HCT116 (cell line): ENCODE data around the gene DYNC1LI1. TPM values are rescaled to one million over a fixed set of nuclear protein-coding genes. Genes with fewer than 3 reads are reported as not detected.

Source experiments
- ATAC-seq: fragments of 200-7000 bp; cut with Tn5 transposase; 2 replicates; pipeline ENCODE4 v1.9.1; 2020; ENCODE audit warnings: mild to moderate bottlenecking, moderate library complexity
- BruUV-seq: library from RNA; stranded (reverse); fragments of 400-500 nt; replicated peaks from 2 replicates; lab custom pipeline; 2021; lab: Mats Ljungman, UMichigan
- CTCF ChIA-PET: fragments of 300-600 bp; sonication (Branson Sonifier 250); formaldehyde crosslinking; loops from one replicate; lab custom pipeline; 2021; ENCODE audit warnings: antibody characterized with exemption; lab: Charles Lee
- POLR2A ChIA-PET: fragments of 300-600, 350-600 bp; sonication (Branson Sonifier 250); formaldehyde crosslinking; loops from one replicate; lab custom pipeline; 2021; ENCODE audit warnings: antibody characterized with exemption; lab: Charles Lee
- RAD21 ChIA-PET, 2 experiments: fragments of 300-600 bp; sonication (Branson Sonifier 250); formaldehyde crosslinking; loops; one replicate each; lab custom pipeline; 2023; ENCODE audit warnings: low total read pairs in 2 of 2; ENCODE audit not compliant: uncharacterized antibody in 2 of 2, unreplicated experiment in 2 of 2, low non-redundant PET in 1 of 2; lab: Charles Lee
- DNase-seq: peaks from one replicate; pipeline ENCODE4 v3.0.0-alpha.2; 2010; ENCODE audit warnings: low read depth, low spot score
- H2AFZ ChIP-seq: fragments of 200-600 bp; shearing (Covaris generic), sonication (generic); 2 replicates; pipeline ENCODE4 v1.6.1; 2017; ENCODE audit warnings: low read depth, mixed run types, mixed read lengths, antibody characterized with exemption, low read length; ENCODE audit not compliant: poor library complexity, severe bottlenecking
- H3K27ac ChIP-seq: 2 replicates; pipeline ENCODE4 v1.5.1; 2012; ENCODE audit warnings: low read depth, low read length
- H3K27me3 ChIP-seq: fragments of 200-600 bp; sonication (generic); 2 replicates; pipeline ENCODE4 v1.6.1; 2016; ENCODE audit warnings: mixed run types, low read length, mixed read lengths; ENCODE audit not compliant: insufficient read depth
- H3K36me3 ChIP-seq, 2 experiments: fragments of 200-500 bp in 1 of 2; fragments of 200-600 bp in 1 of 2; sonication (Bioruptor generic) in 1 of 2; sonication (generic) in 1 of 2; 2 replicates each; pipeline versions ENCODE4 v1.5.1 to v1.6.1; 2014 to 2016; ENCODE audit warnings: low read length in 2 of 2, inconsistent platforms in 1 of 2, mixed read lengths in 1 of 2, mixed run types in 1 of 2; ENCODE audit not compliant: insufficient read depth in 2 of 2, control insufficient read depth in 1 of 2
- H3K4me1 ChIP-seq, 2 experiments: fragments of 200-600 bp in 1 of 2; sonication (generic) in 1 of 2; 2 replicates each; pipeline versions ENCODE4 v1.5.1 to v1.6.1; 2012 to 2017; ENCODE audit warnings: low read length in 2 of 2, inconsistent platforms in 1 of 2, mild to moderate bottlenecking in 1 of 2, mixed read lengths in 1 of 2, mixed run types in 1 of 2, moderate library complexity in 1 of 2; ENCODE audit not compliant: insufficient read depth in 2 of 2, control insufficient read depth in 1 of 2
- H3K4me2 ChIP-seq: fragments of 200-600 bp; sonication (generic); 2 replicates; pipeline ENCODE4 v1.6.1; 2017; ENCODE audit warnings: mixed run types, low read length, mixed read lengths
- H3K4me3 ChIP-seq, 2 experiments: fragments of 200-600 bp in 1 of 2; sonication (generic) in 1 of 2; replicated peaks in 1 of 2; 2 replicates each; pipeline ENCODE4 v1.5.1; 2011 to 2016; ENCODE audit warnings: low read length in 2 of 2, control low read depth in 1 of 2, low read depth in 1 of 2, mild to moderate bottlenecking in 1 of 2, mixed read lengths in 1 of 2, mixed run types in 1 of 2
- H3K79me2 ChIP-seq: fragments of 200-600 bp; sonication (generic); 2 replicates; pipeline ENCODE4 v1.6.1; 2017; ENCODE audit warnings: mild to moderate bottlenecking, mixed run types, low read length, moderate library complexity, mixed read lengths; ENCODE audit not compliant: insufficient read depth
- H3K9ac ChIP-seq: fragments of 200-600 bp; sonication (generic); 2 replicates; pipeline ENCODE4 v1.6.1; 2016; ENCODE audit warnings: low read length, mixed read lengths
- H3K9me2 ChIP-seq: fragments of 200-600 bp; sonication (generic), shearing (Covaris generic); 2 replicates; pipeline ENCODE4 v1.6.1; 2017; ENCODE audit warnings: mixed run types, mild to moderate bottlenecking, moderate library complexity; ENCODE audit not compliant: insufficient read depth
- H3K9me3 ChIP-seq, 2 experiments: fragments of 200-500 bp in 1 of 2; fragments of 200-600 bp in 1 of 2; sonication (Bioruptor generic) in 1 of 2; sonication (generic) in 1 of 2; 2 replicates each; pipeline ENCODE4 v1.6.1; 2014 to 2017; ENCODE audit warnings: low read length in 2 of 2, mixed read lengths in 2 of 2, inconsistent platforms in 1 of 2, low read depth in 1 of 2, mild to moderate bottlenecking in 1 of 2, mixed run types in 1 of 2, moderate library complexity in 1 of 2; ENCODE audit not compliant: control insufficient read depth in 1 of 2, insufficient read depth in 1 of 2
- H4K20me1 ChIP-seq: fragments of 200-600 bp; sonication (generic), shearing (Covaris generic); 2 replicates; pipeline ENCODE4 v1.6.1; 2017; ENCODE audit warnings: mixed run types, mild to moderate bottlenecking, moderate library complexity; ENCODE audit not compliant: insufficient read depth
- CBX3 ChIP-seq: IDR thresholded peaks from 2 replicates; pipeline ENCODE4 v1.6.1; 2012; ENCODE audit warnings: low read depth
- ELF1 ChIP-seq: IDR thresholded peaks from 2 replicates; pipeline ENCODE4 v1.6.1; 2012; ENCODE audit warnings: low read depth, borderline replicate concordance
- EZH2 ChIP-seq: fragments of 200-600 bp; sonication (generic); IDR thresholded peaks from 2 replicates; pipeline ENCODE4 v1.6.1; 2017; ENCODE audit warnings: antibody characterized with exemption, mixed run types
- EZH2phosphoT487 ChIP-seq: fragments of 200-600 bp; IDR thresholded peaks from 2 replicates; pipeline ENCODE4 v1.6.1; 2018; ENCODE audit warnings: antibody characterized with exemption, borderline replicate concordance
- JUND ChIP-seq: IDR thresholded peaks from 2 replicates; pipeline ENCODE4 v1.6.1; 2012
- POLR2A ChIP-seq: IDR thresholded peaks from 2 replicates; pipeline ENCODE4 v1.7.0; 2011; ENCODE audit warnings: borderline replicate concordance; ENCODE audit not compliant: insufficient read depth, insufficient read length; ENCODE audit errors: extremely low read depth
- POLR2AphosphoS5 ChIP-seq: IDR thresholded peaks from 2 replicates; pipeline ENCODE4 v1.6.1; 2011; ENCODE audit warnings: mild to moderate bottlenecking, low read depth, low read length, moderate library complexity
- RAD21 ChIP-seq: IDR thresholded peaks from 2 replicates; pipeline ENCODE4 v1.6.1; 2012; ENCODE audit warnings: low read depth, mild to moderate bottlenecking
- SIN3A ChIP-seq: IDR thresholded peaks from 2 replicates; pipeline ENCODE4 v1.6.1; 2012; ENCODE audit warnings: low read depth
- SP1 ChIP-seq: IDR thresholded peaks from 2 replicates; pipeline ENCODE4 v1.6.1; 2012; ENCODE audit warnings: low read depth
- SRF ChIP-seq: IDR thresholded peaks from 2 replicates; pipeline ENCODE4 v1.6.1; 2012; ENCODE audit warnings: low read depth
- YY1 ChIP-seq: IDR thresholded peaks from 2 replicates; pipeline ENCODE4 v1.6.1; 2011; ENCODE audit warnings: low read length, low read depth, moderate library complexity, mild to moderate bottlenecking; ENCODE audit not compliant: insufficient replicate concordance; ENCODE audit errors: extremely low read depth
- ZFX ChIP-seq: fragments of 450-650 bp; IDR thresholded peaks from 2 replicates; pipeline ENCODE4 v1.6.1; 2017
- ZNF274 ChIP-seq: fragments of 200-500 bp; sonication (Bioruptor generic); IDR thresholded peaks from 2 replicates; pipeline ENCODE4 v1.6.1; 2014; ENCODE audit warnings: mild to moderate bottlenecking, low read depth, low read length, inconsistent platforms
- intact Hi-C: fragments of 100-400 bp; cut with micrococcal nuclease; formaldehyde crosslinking; loops from 2 replicates; pipeline ENCODE4 v1.10.0; 2022
- total RNA-seq: library from RNA; stranded (reverse); gene quantifications from one replicate; pipeline ENCODE4 v1.2.1, GENCODE V29; 2021; ENCODE audit not compliant: unreplicated experiment
- TF ChIP-seq, protein P1 (sequence below): IDR thresholded peaks from 2 replicates; pipeline ENCODE4 v1.6.1; 2012
- TF ChIP-seq, protein P2 (sequence below): IDR thresholded peaks from 2 replicates; pipeline ENCODE4 v1.6.1; 2011; ENCODE audit warnings: mild to moderate bottlenecking, low read length, moderate library complexity; ENCODE audit not compliant: insufficient replicate concordance; ENCODE audit errors: extremely low read depth
- TF ChIP-seq, protein P3 (sequence below): IDR thresholded peaks from 2 replicates; pipeline ENCODE4 v1.6.1; 2012; ENCODE audit warnings: low read depth

DYNC1LI1 gene
- total RNA-seq, 1 experiment from 2014 or later = 39.4 TPM

DNA sequence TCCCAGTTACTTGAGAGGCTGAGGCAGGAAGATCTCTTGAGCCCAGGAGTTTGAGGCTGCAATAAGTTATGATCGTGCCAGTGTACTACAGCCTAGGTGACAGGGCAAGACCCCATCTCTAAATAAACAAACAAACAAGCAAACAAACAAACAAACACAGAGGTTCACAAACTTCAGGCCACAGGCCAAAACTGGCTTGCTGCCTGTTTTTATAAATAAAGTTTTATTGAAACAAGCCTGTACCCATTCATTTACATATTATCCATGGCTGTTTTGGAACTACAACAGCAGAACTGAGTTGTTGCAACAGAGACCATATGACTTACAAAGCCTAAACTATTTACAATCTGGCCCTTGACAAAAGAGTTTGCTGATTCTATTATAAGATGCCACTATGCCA lies 6.5 kb downstream of the DYNC1LI1 start:
- DNase-seq (no peak), ATAC-seq (no peak)
- H3K79me2 ChIP-seq = peaks cover 93% of the 10 kb centered on the region
- H3K4me1 ChIP-seq = peaks cover under 1 to 4% of the 10 kb centered on the region in 2 experiments; a peak in 3 of 4 replicates
- POLR2A ChIA-PET = no interaction called here
- H2AFZ ChIP-seq = no peak overlapping the region
- peaks cover 0 to 13% of the 10 kb centered on the region in 2 experiments; a peak in 1 of 4 replicates for H3K36me3 ChIP-seq
- H3K4me3 ChIP-seq = no peak overlapping the region
- TF ChIP-seq EZH2 (no peak), YY1 (no peak), EZH2phosphoT487 (no peak), POLR2AphosphoS5 (no peak), CBX3 (no peak), SP1 (no peak)
- TF ChIP-seq, protein P1, sequence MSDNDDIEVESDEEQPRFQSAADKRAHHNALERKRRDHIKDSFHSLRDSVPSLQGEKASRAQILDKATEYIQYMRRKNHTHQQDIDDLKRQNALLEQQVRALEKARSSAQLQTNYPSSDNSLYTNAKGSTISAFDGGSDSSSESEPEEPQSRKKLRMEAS = no peak
- H3K27ac ChIP-seq = no peak overlapping the region
- BruUV-seq = no TSS peak
- RAD21 ChIA-PET = no interaction called here
- H3K27me3 ChIP-seq = no peaks in the 10 kb centered on the region
- no peak overlapping the region for H3K9ac ChIP-seq
- H3K9me3 ChIP-seq = no peaks in the 10 kb centered on the region
- intact Hi-C loops = no loop called here
- 0 out of 2 replicates have a peak, but pooled peaks cover 4% of the 10 kb centered on the region for H4K20me1 ChIP-seq
- CTCF ChIA-PET = no interaction called here
- H3K9me2 ChIP-seq = no peaks in the 10 kb centered on the region
- no peak overlapping the region for H3K4me2 ChIP-seq

DNA sequence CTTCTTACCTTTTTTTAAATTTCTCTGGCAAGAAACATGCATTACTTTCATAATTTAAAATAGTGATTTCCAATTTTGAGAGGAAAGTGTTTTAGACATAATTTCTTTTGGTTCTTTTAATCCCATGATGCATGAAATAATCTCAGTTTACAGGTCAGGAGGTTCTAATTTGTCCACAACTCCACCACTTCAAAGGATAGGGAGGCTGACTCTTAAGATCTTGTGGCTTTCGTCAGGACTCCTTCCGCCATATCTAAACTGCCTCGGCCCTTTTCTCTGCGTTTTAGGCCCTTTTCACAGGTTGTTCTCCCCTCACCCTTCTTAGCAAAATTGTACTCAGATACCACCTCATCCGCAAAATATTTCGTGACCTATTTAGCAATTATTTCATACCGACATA lies 8.0 kb downstream of the DYNC1LI1 start:
- ChIA-PET CTCF (no interaction called here), RAD21 (no interaction called here), POLR2A (no interaction called here)
- intact Hi-C loops = no loop called here
- Histone ChIP-seq H3K36me3 (peaks cover 0 to 13% of the 10 kb centered on the region in 2 experiments; a peak in 1 of 4 replicates), H3K4me2 (no peak overlapping the region), H3K79me2 (peaks cover 92% of the 10 kb centered on the region), H3K27ac (no peak overlapping the region), H2AFZ (no peak overlapping the region), H3K4me3 (no peak overlapping the region), H3K9me3 (no peaks in the 10 kb centered on the region), H3K4me1 (no peaks in the 10 kb centered on the region), H3K9me2 (no peaks in the 10 kb centered on the region), H4K20me1 (0 out of 2 replicates have a peak, but pooled peaks cover 4% of the 10 kb centered on the region), H3K9ac (no peak overlapping the region), H3K27me3 (no peaks in the 10 kb centered on the region)
- ATAC-seq (no peak), DNase-seq (no peak)
- no TSS peak for BruUV-seq
- TF ChIP-seq JUND (no peak), EZH2 (no peak), SP1 (no peak), ZFX (no peak), ZNF274 (no peak), POLR2A (no peak), SIN3A (no peak), SRF (no peak), RAD21 (no peak), ELF1 (no peak)
- TF ChIP-seq, protein P1 = no peak
- TF ChIP-seq, protein P2, sequence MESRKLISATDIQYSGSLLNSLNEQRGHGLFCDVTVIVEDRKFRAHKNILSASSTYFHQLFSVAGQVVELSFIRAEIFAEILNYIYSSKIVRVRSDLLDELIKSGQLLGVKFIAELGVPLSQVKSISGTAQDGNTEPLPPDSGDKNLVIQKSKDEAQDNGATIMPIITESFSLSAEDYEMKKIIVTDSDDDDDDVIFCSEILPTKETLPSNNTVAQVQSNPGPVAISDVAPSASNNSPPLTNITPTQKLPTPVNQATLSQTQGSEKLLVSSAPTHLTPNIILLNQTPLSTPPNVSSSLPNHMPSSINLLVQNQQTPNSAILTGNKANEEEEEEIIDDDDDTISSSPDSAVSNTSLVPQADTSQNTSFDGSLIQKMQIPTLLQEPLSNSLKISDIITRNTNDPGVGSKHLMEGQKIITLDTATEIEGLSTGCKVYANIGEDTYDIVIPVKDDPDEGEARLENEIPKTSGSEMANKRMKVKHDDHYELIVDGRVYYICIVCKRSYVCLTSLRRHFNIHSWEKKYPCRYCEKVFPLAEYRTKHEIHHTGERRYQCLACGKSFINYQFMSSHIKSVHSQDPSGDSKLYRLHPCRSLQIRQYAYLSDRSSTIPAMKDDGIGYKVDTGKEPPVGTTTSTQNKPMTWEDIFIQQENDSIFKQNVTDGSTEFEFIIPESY = no peak
- TF ChIP-seq, protein P3, sequence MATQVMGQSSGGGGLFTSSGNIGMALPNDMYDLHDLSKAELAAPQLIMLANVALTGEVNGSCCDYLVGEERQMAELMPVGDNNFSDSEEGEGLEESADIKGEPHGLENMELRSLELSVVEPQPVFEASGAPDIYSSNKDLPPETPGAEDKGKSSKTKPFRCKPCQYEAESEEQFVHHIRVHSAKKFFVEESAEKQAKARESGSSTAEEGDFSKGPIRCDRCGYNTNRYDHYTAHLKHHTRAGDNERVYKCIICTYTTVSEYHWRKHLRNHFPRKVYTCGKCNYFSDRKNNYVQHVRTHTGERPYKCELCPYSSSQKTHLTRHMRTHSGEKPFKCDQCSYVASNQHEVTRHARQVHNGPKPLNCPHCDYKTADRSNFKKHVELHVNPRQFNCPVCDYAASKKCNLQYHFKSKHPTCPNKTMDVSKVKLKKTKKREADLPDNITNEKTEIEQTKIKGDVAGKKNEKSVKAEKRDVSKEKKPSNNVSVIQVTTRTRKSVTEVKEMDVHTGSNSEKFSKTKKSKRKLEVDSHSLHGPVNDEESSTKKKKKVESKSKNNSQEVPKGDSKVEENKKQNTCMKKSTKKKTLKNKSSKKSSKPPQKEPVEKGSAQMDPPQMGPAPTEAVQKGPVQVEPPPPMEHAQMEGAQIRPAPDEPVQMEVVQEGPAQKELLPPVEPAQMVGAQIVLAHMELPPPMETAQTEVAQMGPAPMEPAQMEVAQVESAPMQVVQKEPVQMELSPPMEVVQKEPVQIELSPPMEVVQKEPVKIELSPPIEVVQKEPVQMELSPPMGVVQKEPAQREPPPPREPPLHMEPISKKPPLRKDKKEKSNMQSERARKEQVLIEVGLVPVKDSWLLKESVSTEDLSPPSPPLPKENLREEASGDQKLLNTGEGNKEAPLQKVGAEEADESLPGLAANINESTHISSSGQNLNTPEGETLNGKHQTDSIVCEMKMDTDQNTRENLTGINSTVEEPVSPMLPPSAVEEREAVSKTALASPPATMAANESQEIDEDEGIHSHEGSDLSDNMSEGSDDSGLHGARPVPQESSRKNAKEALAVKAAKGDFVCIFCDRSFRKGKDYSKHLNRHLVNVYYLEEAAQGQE = no peak
